ENCODE measurements around the gene TGFBR2. TPM values are rescaled to one million over a fixed set of nuclear protein-coding genes. Genes with fewer than 3 reads are reported as not detected.

The TGFBR2 gene
- polyA plus RNA-seq, 1 donor (not counting 4 experiments of a cell fraction or from before 2014, with no cell fraction given) = 303 TPM

DNA sequence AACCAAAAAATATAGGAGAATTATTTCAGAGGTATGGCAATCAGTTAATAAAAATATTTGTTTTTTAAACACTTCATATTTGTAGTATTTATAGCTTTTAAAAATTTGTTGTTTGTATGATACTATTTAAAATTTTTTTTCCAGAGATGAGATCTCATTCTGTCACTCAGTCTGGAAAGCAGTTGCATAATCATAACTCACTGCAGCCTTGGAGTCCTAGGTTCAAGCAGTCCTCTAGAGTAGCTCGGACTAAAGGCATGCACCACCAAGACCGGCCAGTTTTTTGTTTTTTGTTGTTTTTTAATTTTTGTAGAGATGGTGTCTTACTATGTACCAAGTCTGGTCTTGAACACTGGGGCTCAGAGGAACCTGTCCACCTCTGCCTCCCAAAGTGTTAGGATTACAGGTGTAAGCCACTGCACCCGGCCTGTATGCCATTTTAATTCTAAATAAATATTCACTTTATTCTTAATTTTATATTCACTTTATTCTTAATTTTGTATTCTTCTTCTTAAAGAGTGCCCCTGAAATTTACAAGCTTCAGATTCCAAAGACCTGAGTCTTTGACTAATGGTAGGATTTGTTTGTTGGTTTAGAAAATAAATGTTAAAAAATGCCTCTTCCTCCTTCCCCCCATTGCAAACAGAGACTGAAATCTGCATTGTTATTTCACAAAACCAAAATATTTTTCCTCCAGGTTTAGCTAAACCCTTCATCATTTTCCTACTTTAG lies 9.4 kb downstream of the TGFBR2 start:
- no peak for DNase-seq (ENCODE audit: low read depth, low spot score)
- H3K9me1 ChIP-seq (ENCODE audit: control insufficient read depth, extremely low read depth, insufficient read depth, low read length) = peaks cover 3% of the 10 kb centered on the region
- no peaks in the 10 kb centered on the region for H3K9me3 ChIP-seq (ENCODE audit: control insufficient read depth, low read depth, low read length)
- peaks cover 56% of the 10 kb centered on the region for H3K4me1 ChIP-seq (ENCODE audit: control insufficient read depth, extremely low read depth, insufficient read depth, low read length)
- no peak for FAIRE-seq
- TF ChIP-seq EZH2 (IDR thresholded peaks at IDR 0.05; ENCODE audit: low read length) = no peak
- TF ChIP-seq, protein P1, sequence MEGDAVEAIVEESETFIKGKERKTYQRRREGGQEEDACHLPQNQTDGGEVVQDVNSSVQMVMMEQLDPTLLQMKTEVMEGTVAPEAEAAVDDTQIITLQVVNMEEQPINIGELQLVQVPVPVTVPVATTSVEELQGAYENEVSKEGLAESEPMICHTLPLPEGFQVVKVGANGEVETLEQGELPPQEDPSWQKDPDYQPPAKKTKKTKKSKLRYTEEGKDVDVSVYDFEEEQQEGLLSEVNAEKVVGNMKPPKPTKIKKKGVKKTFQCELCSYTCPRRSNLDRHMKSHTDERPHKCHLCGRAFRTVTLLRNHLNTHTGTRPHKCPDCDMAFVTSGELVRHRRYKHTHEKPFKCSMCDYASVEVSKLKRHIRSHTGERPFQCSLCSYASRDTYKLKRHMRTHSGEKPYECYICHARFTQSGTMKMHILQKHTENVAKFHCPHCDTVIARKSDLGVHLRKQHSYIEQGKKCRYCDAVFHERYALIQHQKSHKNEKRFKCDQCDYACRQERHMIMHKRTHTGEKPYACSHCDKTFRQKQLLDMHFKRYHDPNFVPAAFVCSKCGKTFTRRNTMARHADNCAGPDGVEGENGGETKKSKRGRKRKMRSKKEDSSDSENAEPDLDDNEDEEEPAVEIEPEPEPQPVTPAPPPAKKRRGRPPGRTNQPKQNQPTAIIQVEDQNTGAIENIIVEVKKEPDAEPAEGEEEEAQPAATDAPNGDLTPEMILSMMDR (optimal IDR thresholded peaks at IDR 0.05 in 1 of 3, IDR thresholded peaks at IDR 0.05 in 1 of 3, conservative IDR thresholded peaks at IDR 0.05 in 1 of 3; ENCODE audit: extremely low read depth in 1 of 3, insufficient read depth in 2 of 3, low read length in 3 of 3) = no peak
- H3K79me2 ChIP-seq (ENCODE audit: control insufficient read depth, insufficient read depth, low read length) = peaks cover 99% of the 10 kb centered on the region
- H3K4me3 ChIP-seq (ENCODE audit: control insufficient read depth in 2 of 3, extremely low read depth in 1 of 3, insufficient read depth in 2 of 3, low read depth in 1 of 3, low read length in 3 of 3) = no peak overlapping the region
- no peaks in the 10 kb centered on the region for H3K27me3 ChIP-seq (ENCODE audit: control insufficient read depth, extremely low read depth, insufficient read depth, low read length)
- H3K9ac ChIP-seq (ENCODE audit: control insufficient read depth, extremely low read depth, insufficient read depth, low read length) = no peak overlapping the region
- no peak overlapping the region for H2AFZ ChIP-seq (ENCODE audit: control insufficient read depth, low read length)
- peaks cover 33% of the 10 kb centered on the region for H4K20me1 ChIP-seq (ENCODE audit: control insufficient read depth, extremely low read depth, insufficient read depth, low read length)
- no peak overlapping the region for H3K27ac ChIP-seq (ENCODE audit: control insufficient read depth, insufficient read depth, low read length)
- no peak overlapping the region for H3K4me2 ChIP-seq (ENCODE audit: control insufficient read depth, extremely low read depth, insufficient read depth, low read depth, low read length)
- peaks cover 5 to 28% of the 10 kb centered on the region in 2 experiments for H3K36me3 ChIP-seq (ENCODE audit: control insufficient read depth in 2 of 2, extremely low read depth in 1 of 2, insufficient read depth in 2 of 2, low read length in 2 of 2)
- dilution Hi-C loops (cut with MboI; ENCODE audit: extremely low pct_ligation_motif_present, low sequenced_read_pairs) = no loop called here

GRCh38 chr3:30616347-30617027 lies 10.1 kb downstream of the TGFBR2 start:
- H3K27ac ChIP-seq (ENCODE audit: control insufficient read depth, insufficient read depth, low read length) = no peak overlapping the region
- peaks cover 34% of the 10 kb centered on the region for H4K20me1 ChIP-seq (ENCODE audit: control insufficient read depth, extremely low read depth, insufficient read depth, low read length)
- dilution Hi-C loops (cut with MboI; ENCODE audit: extremely low pct_ligation_motif_present, low sequenced_read_pairs) = no loop called here
- no peaks in the 10 kb centered on the region for H3K9me3 ChIP-seq (ENCODE audit: control insufficient read depth, low read depth, low read length)
- no peak overlapping the region for H3K4me2 ChIP-seq (ENCODE audit: control insufficient read depth, extremely low read depth, insufficient read depth, low read depth, low read length)
- peaks cover 3% of the 10 kb centered on the region for H3K9me1 ChIP-seq (ENCODE audit: control insufficient read depth, extremely low read depth, insufficient read depth, low read length)
- H3K79me2 ChIP-seq (ENCODE audit: control insufficient read depth, insufficient read depth, low read length) = peaks cover 99% of the 10 kb centered on the region
- H3K9ac ChIP-seq (ENCODE audit: control insufficient read depth, extremely low read depth, insufficient read depth, low read length) = no peak overlapping the region
- TF ChIP-seq, protein P1 (optimal IDR thresholded peaks at IDR 0.05 in 1 of 3, IDR thresholded peaks at IDR 0.05 in 1 of 3, conservative IDR thresholded peaks at IDR 0.05 in 1 of 3; ENCODE audit: extremely low read depth in 1 of 3, insufficient read depth in 2 of 3, low read length in 3 of 3) = no peak
- no peak for TF ChIP-seq EZH2 (IDR thresholded peaks at IDR 0.05; ENCODE audit: low read length)
- no peak for DNase-seq (ENCODE audit: low read depth, low spot score)
- peak; percentile 32 for FAIRE-seq
- H3K27me3 ChIP-seq (ENCODE audit: control insufficient read depth, extremely low read depth, insufficient read depth, low read length) = no peaks in the 10 kb centered on the region
- no peak overlapping the region for H2AFZ ChIP-seq (ENCODE audit: control insufficient read depth, low read length)
- peaks cover 5 to 28% of the 10 kb centered on the region in 2 experiments for H3K36me3 ChIP-seq (ENCODE audit: control insufficient read depth in 2 of 2, extremely low read depth in 1 of 2, insufficient read depth in 2 of 2, low read length in 2 of 2)
- peaks cover 50% of the 10 kb centered on the region for H3K4me1 ChIP-seq (ENCODE audit: control insufficient read depth, extremely low read depth, insufficient read depth, low read length)
- H3K4me3 ChIP-seq (ENCODE audit: control insufficient read depth in 2 of 3, extremely low read depth in 1 of 3, insufficient read depth in 2 of 3, low read depth in 1 of 3, low read length in 3 of 3) = no peak overlapping the region

Data from keratinocyte (primary cell).